ENCODE results near the gene ZNF586. TPM values are rescaled to one million over a fixed set of nuclear protein-coding genes. Genes with fewer than 3 reads are reported as not detected.
A peak's percentile ranks its signal among the peaks of the same experiment; 100 is the strongest.
"Not testable (repeated sequence)": the region's sequence is repeated elsewhere in the genome, so short reads cannot be mapped to it uniquely, and the experiment has no call there.

The ZNF586 gene
- 7.9 TPM for polyA plus RNA-seq (2013, experiment 1 of 2)
- polyA plus RNA-seq (2013, experiment 2 of 2), result 8.0 TPM

GRCh38 chr19:57769345-57770131 is at the start of gene ZNF586:
ZNF586 (plus strand) TSS chr19:57769676; CDS start chr19:57769843, 167 bp downstream.
- WGBS, result 4% methylated on average over 61 of the region's 61 CpGs
- Histone ChIP-seq H3K27me3 (ENCODE audit: insufficient read depth, low read length) (no peaks in the 10 kb centered on the region), H3K9ac (ENCODE audit: low read depth, low read length) (peak within 1 kb of the TSS; percentile 66), H3K4me3 (ENCODE audit: low read length) (peak within 1 kb of the TSS; percentile 74), H3K4me1 (ENCODE audit: insufficient read depth, low read length) (no peaks in the 10 kb centered on the region), H3K36me3 (ENCODE audit: insufficient read depth, low read length) (peaks cover 27% of the 10 kb centered on the region), H3K9me3 (ENCODE audit: insufficient read depth, low read depth, low read length) (no peaks in the 10 kb centered on the region), H3K27ac (ENCODE audit: low read depth, low read length) (peak within 1 kb of the TSS; percentile 70; the same call in 1 of the 2 replicates)

- Histone ChIP-seq H3K4me1 (ENCODE audit: insufficient read depth, low read length) (peaks cover 11% of the 10 kb centered on the region), H3K27me3 (ENCODE audit: insufficient read depth, low read length) (no peaks in the 10 kb centered on the region), H3K36me3 (ENCODE audit: insufficient read depth, low read length) (peaks cover 39% of the 10 kb centered on the region), H3K4me3 (ENCODE audit: low read length) (no peak overlapping the region), H3K9ac (ENCODE audit: low read depth, low read length) (no peak overlapping the region), H3K27ac (ENCODE audit: low read depth, low read length) (no peak overlapping the region), H3K9me3 (ENCODE audit: insufficient read depth, low read depth, low read length) (peaks cover 13% of the 10 kb centered on the region)
- 84% methylated on average over 4 of the region's 4 CpGs for WGBS
Measured at GRCh38 chr19:57719901-57720519, 49.5 kb upstream of the ZNF586 start.

GRCh38 chr19:57720878-57721277 is 48.6 kb upstream of the ZNF586 start:
- peaks cover 11% of the 10 kb centered on the region for H3K4me1 ChIP-seq (ENCODE audit: insufficient read depth, low read length)
- no peaks in the 10 kb centered on the region for H3K27me3 ChIP-seq (ENCODE audit: insufficient read depth, low read length)
- H3K4me3 ChIP-seq (ENCODE audit: low read length), result no peak overlapping the region
- peaks cover 39% of the 10 kb centered on the region for H3K36me3 ChIP-seq (ENCODE audit: insufficient read depth, low read length)
- no peak overlapping the region for H3K9ac ChIP-seq (ENCODE audit: low read depth, low read length)
- peaks cover 13% of the 10 kb centered on the region for H3K9me3 ChIP-seq (ENCODE audit: insufficient read depth, low read depth, low read length)
- H3K27ac ChIP-seq (ENCODE audit: low read depth, low read length), result no peak overlapping the region
- WGBS, result 97% methylated on average over 10 of the region's 10 CpGs

- WGBS, result 3% methylated on average over 8 of the region's 10 CpGs
- not testable (repeated sequence) for H3K9ac ChIP-seq (ENCODE audit: low read depth, low read length); H3K9me3 ChIP-seq (ENCODE audit: insufficient read depth, low read depth, low read length); H3K27ac ChIP-seq (ENCODE audit: low read depth, low read length); H3K4me3 ChIP-seq (ENCODE audit: low read length); H3K4me1 ChIP-seq (ENCODE audit: insufficient read depth, low read length); H3K36me3 ChIP-seq (ENCODE audit: insufficient read depth, low read length)
- H3K27me3 ChIP-seq (ENCODE audit: insufficient read depth, low read length), result peaks cover 14% of the 10 kb centered on the region
Measured at GRCh38 chr19:57738320-57738719, 31.2 kb upstream of the ZNF586 start.

- H3K4me1 ChIP-seq (ENCODE audit: insufficient read depth, low read length); H3K9ac ChIP-seq (ENCODE audit: low read depth, low read length); H3K36me3 ChIP-seq (ENCODE audit: insufficient read depth, low read length); H3K27me3 ChIP-seq (ENCODE audit: insufficient read depth, low read length); H3K9me3 ChIP-seq (ENCODE audit: insufficient read depth, low read depth, low read length); H3K4me3 ChIP-seq (ENCODE audit: low read length); H3K27ac ChIP-seq (ENCODE audit: low read depth, low read length): not testable (repeated sequence)
- WGBS, result 95% methylated on average over 6 of the region's 7 CpGs
Measured at GRCh38 chr19:57738770-57739169, 30.7 kb upstream of the ZNF586 start.

GRCh38 chr19:57746580-57747471 is 22.6 kb upstream of the ZNF586 start, which contains the start of gene ZNF776:
ZNF776 (plus strand) TSS chr19:57746815; CDS start chr19:57747059, 244 bp downstream.
- peaks cover 36% of the 10 kb centered on the region for H3K36me3 ChIP-seq (ENCODE audit: insufficient read depth, low read length)
- WGBS, result 2% methylated on average over 51 of the region's 51 CpGs
- no peaks in the 10 kb centered on the region for H3K9me3 ChIP-seq (ENCODE audit: insufficient read depth, low read depth, low read length)
- peak within 1 kb of the TSS; percentile 91 for H3K4me3 ChIP-seq (ENCODE audit: low read length)
- peak within 1 kb of the TSS; percentile 68 for H3K27ac ChIP-seq (ENCODE audit: low read depth, low read length)
- H3K4me1 ChIP-seq (ENCODE audit: insufficient read depth, low read length), result peaks cover 6% of the 10 kb centered on the region; the same call in 1 of the 2 replicates
- H3K9ac ChIP-seq (ENCODE audit: low read depth, low read length), result peak within 1 kb of the TSS; percentile 86
- H3K27me3 ChIP-seq (ENCODE audit: insufficient read depth, low read length), result no peaks in the 10 kb centered on the region; the same call in 1 of the 2 replicates

GRCh38 chr19:57747472-57747807 is 22.0 kb upstream of the ZNF586 start:
- WGBS, result 22% methylated on average over 5 of the region's 6 CpGs
- peaks cover 41% of the 10 kb centered on the region for H3K36me3 ChIP-seq (ENCODE audit: insufficient read depth, low read length)
- no peak overlapping the region for H3K27ac ChIP-seq (ENCODE audit: low read depth, low read length)
- peak overlapping the region; percentile 86 for H3K9ac ChIP-seq (ENCODE audit: low read depth, low read length)
- peak overlapping the region; percentile 91 for H3K4me3 ChIP-seq (ENCODE audit: low read length)
- H3K4me1 ChIP-seq (ENCODE audit: insufficient read depth, low read length), result peaks cover 6% of the 10 kb centered on the region; the same call in 1 of the 2 replicates
- H3K27me3 ChIP-seq (ENCODE audit: insufficient read depth, low read length), result no peaks in the 10 kb centered on the region
- H3K9me3 ChIP-seq (ENCODE audit: insufficient read depth, low read depth, low read length), result no peaks in the 10 kb centered on the region

GRCh38 chr19:57748029-57748428 is 21.4 kb upstream of the ZNF586 start:
- peaks cover 47% of the 10 kb centered on the region for H3K36me3 ChIP-seq (ENCODE audit: insufficient read depth, low read length)

GRCh38 chr19:57754091-57754673 is 15.3 kb upstream of the ZNF586 start:
- Histone ChIP-seq H3K9me3 (ENCODE audit: insufficient read depth, low read depth, low read length) (no peaks in the 10 kb centered on the region), H3K4me1 (ENCODE audit: insufficient read depth, low read length) (no peaks in the 10 kb centered on the region), H3K9ac (ENCODE audit: low read depth, low read length) (no peak overlapping the region), H3K4me3 (ENCODE audit: low read length) (no peak overlapping the region), H3K27me3 (ENCODE audit: insufficient read depth, low read length) (no peaks in the 10 kb centered on the region), H3K27ac (ENCODE audit: low read depth, low read length) (no peak overlapping the region), H3K36me3 (ENCODE audit: insufficient read depth, low read length) (peaks cover 94% of the 10 kb centered on the region)
- WGBS, result 97% methylated on average over 10 of the region's 10 CpGs

More at GRCh38 chr19:57748029-57748428, 21.4 kb upstream of the ZNF586 start:
- H3K27me3 ChIP-seq (ENCODE audit: insufficient read depth, low read length), result no peaks in the 10 kb centered on the region
- peaks cover 6% of the 10 kb centered on the region; the same call in 1 of the 2 replicates for H3K4me1 ChIP-seq (ENCODE audit: insufficient read depth, low read length)
- 88% methylated on average over 3 of the region's 3 CpGs for WGBS
- H3K9ac ChIP-seq (ENCODE audit: low read depth, low read length), result 0 out of 2 replicates have a peak overlapping the region, but pooled peaks have one; percentile 86
- peak overlapping the region; percentile 91 for H3K4me3 ChIP-seq (ENCODE audit: low read length)
- no peak overlapping the region for H3K27ac ChIP-seq (ENCODE audit: low read depth, low read length)
- no peaks in the 10 kb centered on the region for H3K9me3 ChIP-seq (ENCODE audit: insufficient read depth, low read depth, low read length)

GRCh38 chr19:57755031-57755430 is 14.4 kb upstream of the ZNF586 start:
- H3K27me3 ChIP-seq (ENCODE audit: insufficient read depth, low read length), result no peaks in the 10 kb centered on the region
- peaks cover 93% of the 10 kb centered on the region for H3K36me3 ChIP-seq (ENCODE audit: insufficient read depth, low read length)
- no peak overlapping the region for H3K27ac ChIP-seq (ENCODE audit: low read depth, low read length)
- no peaks in the 10 kb centered on the region for H3K4me1 ChIP-seq (ENCODE audit: insufficient read depth, low read length)
- no peaks in the 10 kb centered on the region for H3K9me3 ChIP-seq (ENCODE audit: insufficient read depth, low read depth, low read length)
- no peak overlapping the region for H3K4me3 ChIP-seq (ENCODE audit: low read length)
- no peak overlapping the region for H3K9ac ChIP-seq (ENCODE audit: low read depth, low read length)
- WGBS, result 98% methylated on average over 4 of the region's 4 CpGs
